Hematopoietic multipotent progenitor cell treated with erythropoietin and hydrocortisone succinate and interleukin-3 and kit ligand, for 8 days (in vitro differentiated cells): ENCODE results near the gene GNG12.

Experiments used
- DNase-seq: peaks from one replicate; pipeline ENCODE4 v3.0.0-alpha.2; 2015

The GNG12 gene

DNA sequence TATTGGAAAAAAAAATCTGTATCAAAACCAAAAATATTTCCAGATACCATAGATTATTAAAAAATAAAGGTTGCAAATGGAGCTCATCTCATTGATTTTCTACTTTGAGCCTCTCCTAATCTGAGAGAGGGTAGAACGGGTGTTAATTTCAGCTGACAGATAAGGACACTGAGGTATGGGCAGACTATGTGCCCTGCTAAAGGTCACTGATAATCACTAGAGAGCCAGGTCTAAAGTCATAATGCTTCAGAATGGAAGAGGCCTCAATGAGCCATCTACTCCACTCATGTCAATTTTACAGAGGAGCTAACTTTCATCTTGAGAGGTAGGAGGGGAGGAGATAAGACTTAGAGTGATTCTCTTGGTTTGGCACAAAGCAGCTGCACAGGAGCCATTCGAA, 21.0 kb downstream of the GNG12 start:
- DNase-seq, result no peak

DNA sequence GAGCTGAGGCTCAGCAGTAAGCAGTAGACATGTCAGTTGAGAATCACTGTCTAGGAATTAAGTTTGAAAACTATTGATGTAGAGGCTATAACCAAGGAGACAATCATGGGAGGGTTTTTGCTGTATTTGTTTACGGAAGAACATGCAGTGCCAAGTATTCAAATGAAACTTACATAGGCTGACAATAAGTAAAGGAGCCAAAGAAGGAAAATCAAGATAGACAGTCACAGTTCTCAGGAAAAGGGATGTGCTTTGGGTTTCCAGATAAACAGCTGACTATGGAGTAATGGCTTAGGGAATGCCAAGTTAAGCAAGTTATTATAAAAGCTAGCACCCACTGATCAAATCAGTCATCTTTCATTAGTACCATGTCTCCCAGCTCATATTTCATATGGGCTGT, 21.5 kb downstream of the GNG12 start:
- DNase-seq, result no peak

DNA sequence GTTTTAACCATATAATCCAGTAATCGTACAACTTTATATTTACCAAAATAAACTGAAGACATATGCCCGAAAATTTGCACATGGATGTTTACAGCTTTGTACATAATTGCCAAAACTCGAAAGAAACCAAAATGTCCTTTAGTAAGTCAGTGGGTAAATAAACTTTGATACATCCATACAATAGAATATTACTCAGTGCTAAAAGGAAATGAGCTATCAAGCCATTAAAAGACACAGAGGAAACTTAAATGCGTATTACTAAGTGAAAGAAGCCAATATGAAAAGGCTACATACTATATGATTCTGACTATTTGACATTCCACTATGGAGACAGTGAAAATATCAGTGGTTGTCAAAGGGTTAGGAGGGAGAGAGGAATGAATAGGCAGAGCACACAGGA, 23.4 kb downstream of the GNG12 start:
- DNase-seq, result no peak

DNA sequence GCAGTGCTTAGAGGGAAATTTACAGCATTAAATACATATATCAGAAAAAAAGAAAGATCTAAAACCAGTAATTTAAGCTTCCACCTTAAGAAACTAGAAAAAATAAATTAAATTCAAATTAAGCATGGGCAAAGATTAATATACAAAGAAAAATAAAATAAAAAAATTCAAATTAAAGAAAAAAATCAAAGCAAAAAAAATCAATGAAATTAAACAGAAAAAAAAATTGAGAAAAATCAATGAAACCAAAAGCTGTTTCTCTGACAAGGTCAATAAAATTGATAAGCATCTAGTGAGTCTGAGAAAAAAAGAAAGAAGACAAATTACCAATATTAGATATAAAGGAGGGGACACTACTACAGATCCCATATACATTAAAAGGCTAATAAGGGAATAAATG, 26.0 kb downstream of the GNG12 start:
- no peak for DNase-seq

DNA sequence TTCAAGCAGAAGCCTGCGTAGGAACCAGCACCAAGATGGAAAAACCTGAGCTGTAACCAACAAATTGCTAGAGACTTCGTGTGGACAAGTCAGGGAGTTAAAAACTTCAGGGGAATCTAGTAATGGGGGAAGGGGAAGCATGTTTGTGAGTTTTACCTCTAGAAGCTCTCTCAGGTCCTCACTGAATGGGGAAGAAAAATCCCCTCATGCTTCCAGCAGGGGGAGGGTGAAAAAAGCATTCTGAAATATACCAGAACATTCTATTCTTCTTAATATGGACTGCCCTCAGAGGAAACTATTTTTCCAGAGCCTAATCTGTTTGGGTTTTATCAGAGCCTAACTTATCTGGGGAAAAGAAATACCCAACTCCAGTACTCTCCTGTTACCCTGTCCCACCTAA, 28.6 kb downstream of the GNG12 start:
- DNase-seq, result no peak

DNA sequence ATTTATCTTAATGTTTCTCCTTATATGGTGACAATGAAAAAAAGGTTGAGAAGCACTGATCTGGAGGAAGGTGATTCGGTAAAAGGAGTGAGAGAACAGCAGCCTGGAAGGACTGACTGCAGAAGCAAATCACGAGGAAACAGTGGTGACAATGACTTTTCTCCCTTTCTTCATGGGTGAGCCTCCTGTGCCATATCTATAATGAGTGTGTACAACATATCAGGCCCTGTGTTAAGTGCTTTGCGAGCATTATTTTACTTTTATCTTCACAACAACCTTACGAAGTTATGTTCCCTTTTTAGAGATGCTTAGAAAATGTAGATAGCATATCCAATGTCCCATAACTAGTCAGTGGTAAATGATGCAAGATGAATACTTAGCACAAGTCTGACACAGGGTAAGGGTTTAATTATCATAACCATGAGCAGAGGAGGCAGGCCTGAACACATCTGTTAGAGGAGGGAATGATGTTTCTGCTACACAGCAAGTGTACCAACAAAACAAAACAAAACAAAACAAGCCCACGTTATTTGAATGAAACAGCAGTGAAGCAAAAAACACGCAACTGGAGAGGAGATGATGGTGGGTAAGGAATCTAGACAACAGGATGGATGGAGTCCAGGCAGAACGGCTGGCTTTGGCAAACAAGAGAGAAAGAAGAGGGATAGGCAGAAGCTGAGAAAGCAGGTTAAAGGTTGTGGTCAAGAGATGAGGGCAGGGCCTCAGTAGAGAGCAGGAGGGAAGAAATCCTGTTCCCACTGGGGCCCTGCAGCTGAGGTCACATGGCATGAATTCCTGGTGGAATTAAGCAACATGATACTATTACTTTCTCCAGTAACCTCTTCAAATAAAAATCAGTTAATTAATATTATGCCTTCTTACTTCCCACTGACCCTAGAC, 29.6 kb downstream of the GNG12 start:
- DNase-seq, result no peak

DNA sequence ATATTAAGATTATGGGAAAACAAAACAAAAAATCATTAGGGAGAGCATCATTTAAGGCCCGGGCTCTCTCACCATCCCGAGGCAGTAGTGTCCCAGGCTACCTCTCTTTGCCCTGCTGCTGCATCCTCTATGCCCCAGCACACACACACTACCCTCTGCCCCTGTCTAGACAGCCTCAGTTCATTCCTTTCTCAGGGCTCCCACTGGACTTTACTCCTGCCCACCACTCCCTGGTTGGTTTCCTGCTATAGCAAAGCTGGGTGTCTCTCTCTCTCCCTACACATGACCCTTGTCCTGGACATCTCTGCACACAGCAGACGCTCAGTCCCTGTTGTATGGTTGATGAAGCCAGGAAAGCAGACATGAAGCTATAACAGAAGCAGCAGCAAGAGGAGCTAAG, 30.7 kb downstream of the GNG12 start:
- DNase-seq, result no peak

DNA sequence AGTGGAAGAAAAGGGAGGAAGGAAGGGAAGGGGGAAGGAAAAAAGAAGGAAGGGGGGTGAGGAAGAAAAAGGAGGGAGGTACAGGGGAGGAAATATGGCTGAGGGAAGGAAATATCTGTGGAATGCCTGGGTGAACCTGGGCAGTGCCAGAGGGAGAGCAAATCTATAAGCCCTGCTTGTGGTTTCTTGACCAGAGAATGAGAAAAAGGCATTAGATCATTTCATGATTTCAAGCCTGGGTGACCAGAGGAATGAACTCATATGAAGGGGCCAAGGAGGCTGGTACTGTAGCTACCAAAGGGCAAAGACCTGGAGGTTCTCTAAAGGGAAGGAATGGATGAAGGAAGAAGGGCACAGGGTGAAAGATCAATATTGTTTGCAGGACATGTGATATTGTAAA, 31.4 kb downstream of the GNG12 start:
- DNase-seq, result no peak

DNA sequence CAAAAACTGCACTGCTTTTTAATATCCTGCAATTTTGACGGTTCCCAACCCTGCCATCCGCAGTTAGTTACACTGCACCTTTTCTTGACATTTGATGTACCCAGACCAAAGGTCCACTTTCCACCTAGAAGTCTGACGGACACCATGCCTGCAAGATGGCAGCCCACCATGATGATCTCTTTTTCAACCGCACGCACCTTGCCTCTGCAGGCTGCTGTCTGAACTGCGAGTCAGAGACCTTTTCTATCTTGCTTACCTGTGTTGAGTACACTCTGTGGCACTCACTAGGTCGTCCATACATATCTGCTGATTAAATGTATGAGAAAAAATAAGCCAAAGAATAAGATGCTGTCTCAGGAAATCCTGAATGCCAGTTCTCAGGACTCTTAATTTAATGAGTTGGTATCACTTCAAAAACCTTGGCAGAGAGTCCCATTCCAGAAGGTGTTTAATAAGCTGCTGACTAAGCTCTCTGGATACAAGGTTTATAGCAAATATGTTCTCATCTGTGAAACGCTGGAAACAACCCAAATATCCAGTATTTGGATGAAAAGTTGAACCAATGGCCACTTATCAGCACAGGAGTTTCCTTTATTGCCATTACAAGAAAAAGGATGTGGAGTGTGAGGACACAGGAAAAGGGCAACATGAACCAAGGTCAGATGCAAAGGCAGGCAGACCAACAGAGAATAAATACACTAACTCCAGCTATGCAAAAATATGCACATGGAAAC, 37.9 kb downstream of the GNG12 start:
- DNase-seq, result no peak

DNA sequence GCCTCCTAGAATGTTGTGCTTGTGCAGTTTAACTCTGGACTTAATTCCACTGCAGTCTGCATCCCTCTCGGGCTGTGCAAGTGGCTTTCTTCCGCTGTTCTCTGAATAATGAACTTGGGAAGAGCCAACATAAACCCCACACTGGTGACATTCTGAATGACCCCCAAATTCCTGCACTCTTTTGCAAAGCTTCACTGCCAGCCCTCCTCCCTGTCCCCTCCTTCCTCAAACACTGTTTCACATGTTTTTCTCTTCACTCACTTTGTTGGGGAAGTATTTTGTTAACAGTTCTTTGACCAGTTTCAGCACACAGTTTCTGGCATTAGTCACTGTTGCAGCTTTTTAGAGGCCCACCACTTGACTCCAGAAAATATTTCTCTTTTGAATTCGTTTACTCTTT, 39.7 kb downstream of the GNG12 start:
- no peak for DNase-seq

DNA sequence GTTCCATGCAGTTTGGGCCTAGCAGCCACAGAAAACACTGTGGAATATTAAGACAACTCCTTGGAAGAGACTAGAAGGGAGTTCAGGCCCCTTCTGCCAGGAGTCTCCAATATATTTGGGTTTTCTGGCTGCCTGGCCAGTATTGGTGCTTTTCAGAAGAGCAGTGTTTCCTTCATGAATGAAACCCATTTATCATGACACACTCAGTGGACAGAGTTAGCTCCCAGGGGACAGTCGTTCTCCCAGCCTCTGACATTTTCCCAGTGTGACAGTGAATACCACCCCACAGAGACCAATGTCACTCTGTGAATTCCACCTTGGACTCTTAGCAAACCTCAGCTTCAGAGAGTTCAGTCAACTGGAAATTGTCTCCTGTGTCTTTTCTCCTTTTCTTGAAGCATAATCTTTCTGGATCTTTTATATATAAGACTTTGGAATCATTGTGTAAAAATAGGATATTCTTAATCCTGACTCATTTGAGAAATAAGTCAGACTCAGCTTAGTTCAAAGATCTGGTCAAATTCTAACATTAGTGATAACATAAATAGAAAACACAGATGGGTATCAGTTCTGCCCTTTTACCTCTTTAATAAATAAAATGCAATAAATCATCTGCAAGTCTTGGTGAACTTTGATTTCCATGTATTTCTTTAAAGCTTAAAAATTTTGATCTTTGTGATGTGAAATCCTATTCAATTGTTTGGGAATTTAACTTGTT, 40.4 kb downstream of the GNG12 start:
- DNase-seq, result no peak

DNA sequence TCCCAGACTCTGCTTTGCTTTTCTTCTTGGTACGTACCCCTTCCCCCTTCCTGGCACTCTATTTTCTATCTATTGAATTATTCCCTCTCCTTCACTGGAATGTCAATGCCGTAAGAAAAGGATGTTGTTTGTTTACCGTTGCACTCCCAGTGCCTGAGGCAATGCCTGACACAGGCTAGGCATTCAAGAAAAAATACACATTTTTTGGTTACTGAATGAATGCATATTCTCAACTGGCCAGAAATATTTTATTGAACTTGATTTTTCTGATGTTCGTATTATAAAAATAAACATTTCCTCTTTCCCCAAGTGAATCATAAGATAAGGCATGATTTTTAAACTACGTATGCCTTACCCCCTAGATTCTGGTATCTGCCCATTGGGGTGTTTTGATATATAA, 41.2 kb downstream of the GNG12 start:
- DNase-seq, result no peak

DNA sequence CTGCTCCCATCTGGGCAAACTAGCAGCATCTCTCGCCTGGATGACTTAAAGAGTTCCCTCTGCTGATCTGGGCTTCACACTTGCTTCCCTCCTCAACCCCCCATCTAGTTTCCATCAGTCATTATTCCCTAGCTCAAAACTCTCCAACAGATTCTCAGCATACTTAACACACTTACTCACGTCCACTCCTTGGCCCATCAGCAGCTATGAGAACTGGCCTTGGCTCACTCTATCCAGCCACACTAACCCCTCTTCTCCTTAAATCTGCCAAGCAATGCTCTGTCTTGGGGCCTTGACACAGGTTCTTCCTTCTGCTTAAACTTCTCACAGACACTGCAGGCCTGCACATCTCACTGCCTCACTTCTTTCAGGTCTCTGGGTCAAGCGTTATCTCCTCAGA, 41.6 kb downstream of the GNG12 start:
- DNase-seq, result no peak

DNA sequence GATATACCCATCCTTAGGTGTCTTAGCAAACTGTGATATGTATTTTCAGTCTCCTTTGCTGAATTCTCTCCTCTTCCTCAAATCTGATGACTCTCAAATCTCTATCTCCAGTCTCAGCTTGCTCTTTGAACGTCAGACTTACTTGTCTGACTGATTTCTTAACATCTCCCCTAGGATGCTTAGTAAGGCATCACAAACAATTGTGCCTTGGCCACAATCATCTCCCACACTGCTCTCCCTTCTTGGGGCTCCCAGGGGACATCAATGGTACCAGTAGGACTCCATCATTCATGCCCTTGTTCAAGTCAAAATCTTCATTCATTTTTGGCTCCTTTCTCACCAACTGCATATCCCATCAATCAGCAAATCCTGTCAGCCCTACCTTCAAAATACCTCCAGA, 42.0 kb downstream of the GNG12 start:
- DNase-seq, result no peak

DNA sequence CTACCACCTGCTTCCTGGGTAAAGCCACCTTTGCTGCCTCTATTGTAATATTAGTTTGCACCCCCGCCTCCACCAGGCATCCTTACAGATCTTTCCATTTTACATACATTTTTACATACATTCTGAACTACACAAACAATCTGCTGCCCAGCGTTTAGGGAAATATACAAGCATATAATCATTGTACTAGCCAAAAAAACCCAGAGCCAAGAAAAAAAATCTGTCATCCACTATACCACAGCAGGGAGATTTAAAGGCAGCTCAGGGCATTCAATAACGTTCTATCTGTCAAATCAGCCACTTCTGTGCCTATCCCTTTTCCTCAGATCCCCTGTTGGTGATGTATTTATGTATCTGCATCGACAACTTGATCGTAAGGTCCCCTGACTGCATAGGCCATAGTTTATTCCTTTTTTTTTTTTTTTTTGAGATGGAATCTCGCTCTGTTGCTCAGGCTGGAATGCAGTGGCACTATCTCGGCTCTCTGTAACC, 43.0 kb downstream of the GNG12 start:
- DNase-seq, result no peak

DNA sequence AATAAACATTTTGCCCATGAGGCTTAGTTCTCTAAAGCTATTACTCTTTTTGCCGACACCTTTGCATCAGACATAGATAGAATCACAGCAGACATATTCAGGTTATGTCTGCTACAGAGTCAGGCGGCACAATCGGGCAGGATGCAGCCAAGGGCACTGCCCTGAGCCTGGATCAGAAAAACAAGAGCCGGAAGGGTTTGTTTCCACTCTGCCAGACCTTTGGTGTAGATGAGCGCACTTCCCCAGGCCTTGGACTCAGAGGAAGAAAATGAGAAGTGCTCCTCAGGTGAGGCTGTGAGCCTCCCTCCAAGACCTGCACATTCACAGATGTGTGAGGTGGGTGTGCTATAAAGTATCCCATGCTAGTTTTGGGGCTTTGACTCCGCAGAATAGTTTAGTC, 43.7 kb downstream of the GNG12 start:
- DNase-seq, result no peak

DNA sequence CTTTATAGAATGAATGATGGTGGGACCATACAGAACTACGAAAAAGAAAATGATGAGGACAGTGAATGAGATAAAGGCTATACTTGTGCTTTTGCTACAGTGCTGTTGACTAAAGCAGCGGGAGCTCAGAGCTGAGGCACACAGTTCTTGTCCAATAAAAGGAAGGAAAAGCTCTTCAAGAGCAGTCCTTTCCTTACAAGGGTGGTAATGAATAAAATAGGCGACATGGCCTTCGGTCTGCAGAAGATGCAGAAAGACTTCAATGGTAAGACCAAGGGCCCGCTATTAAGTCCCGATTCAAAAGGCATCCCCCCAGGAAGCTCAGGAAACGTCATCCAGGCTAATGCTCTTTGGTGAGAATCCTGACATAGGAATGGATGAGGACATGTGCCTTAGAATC, 44.4 kb downstream of the GNG12 start:
- no peak for DNase-seq

DNA sequence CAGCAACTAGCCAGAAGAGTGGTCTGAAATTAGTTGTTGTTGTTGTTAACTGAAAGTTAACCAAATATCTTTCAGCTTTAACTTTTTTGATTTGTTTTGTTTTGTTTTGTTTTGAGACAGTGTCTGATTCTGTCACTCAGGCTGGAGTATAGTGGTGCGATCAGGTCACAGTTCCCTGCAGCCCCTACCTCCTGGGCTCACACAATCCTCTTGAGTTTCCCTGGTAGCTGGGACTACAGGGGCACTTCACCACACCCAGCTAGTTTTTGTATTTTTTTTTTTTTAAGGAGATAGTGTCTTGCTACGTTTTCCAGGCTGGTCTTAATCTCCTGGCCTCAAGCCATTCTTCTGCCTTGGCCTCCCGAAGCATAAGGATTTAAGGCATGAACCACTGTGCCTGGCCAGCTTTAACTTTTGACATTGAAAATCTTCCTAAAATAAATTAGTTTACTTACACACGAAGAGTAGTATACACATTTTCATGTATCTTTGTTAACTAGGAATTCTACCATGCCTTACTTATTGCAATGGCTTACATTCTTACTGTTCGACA, 45.0 kb downstream of the GNG12 start:
- DNase-seq, result no peak

DNA sequence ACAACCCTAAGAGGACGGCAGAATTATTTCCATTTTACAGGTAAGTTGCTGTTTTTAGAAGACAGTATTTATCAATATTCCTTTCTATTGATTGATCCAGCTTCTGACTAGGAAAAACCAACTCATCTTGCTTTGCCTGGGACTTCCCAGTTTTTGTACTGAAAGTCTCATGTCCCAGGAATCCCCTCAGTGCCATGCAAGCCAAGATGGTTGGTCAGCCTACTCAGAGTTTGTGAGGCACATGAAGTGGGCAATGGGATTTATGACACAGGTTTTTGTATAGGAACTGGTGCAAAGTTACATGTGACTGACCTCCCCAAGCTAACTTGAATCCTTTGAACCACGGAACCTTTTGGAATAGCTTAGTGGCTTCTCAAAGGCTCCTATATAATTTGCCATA, 45.5 kb downstream of the GNG12 start:
- DNase-seq, result no peak

DNA sequence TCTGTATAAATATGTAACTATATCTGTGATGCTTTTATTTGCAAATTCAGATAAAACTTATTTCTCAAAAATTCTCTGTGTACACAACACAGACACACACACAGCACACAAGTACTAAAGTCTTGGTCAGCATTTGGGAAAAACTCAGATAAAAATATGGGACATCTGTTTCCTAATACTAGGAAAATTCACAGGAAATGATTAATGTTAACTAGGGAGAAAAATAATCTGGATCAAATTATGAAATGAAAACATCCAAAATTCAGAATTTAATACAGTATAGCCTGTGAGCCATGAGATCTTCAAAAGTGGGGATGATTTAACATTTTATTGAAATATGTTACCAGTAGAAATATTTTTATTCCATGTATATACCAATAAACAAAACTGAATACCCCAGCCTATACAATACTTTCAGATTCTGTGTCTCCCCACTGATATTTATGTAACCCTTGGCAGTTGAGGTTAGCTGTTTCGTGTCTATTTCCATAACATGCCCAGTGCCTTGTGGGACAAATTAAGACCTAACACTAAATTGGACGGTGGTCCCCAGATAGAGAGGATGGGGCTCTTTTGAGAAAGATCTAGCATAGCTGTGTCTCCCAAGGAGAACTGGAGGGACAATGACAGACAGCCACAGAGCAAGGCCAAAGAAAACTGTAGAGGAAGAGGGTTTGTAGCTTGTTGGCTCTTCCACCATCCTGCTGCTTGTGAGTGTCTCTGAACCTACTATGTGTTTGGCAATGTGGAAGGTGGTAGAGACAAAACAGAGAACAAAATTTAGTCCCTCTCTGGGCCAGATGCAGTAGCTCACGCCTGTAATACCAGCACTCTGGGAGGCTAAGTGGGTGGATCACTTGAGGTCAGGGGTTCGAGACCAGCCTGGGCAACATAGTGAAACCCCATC, 47.2 kb downstream of the GNG12 start:
- DNase-seq, result no peak

DNA sequence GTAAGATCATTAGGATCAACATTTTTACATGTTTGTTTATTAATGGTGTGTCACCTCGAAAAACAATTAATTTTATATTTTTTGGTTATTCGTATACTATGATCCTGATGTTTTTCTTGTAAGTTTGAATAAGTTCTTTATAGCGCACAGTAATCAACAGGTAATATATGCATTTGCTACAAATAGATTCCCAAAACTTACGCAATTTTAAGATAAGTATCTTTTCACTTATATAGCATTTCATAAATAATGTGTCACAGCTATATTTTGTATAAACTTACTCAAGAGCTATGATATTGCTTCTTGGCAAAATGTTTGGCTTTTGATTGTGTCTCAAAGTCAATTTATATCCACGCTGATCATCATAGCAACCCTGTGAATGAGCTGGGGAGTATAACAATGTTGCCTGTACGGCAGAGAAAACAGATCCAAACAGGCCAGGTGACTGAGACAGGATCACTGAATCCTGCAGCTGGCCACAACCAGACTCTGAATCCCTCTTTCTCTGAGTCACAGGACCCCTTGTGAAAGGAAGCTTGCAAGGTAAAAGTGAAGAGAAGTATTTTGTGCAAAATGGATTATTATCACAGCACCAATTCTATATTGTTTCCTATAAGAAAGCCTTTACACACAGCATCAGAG, 48.6 kb downstream of the GNG12 start:
- DNase-seq, result no peak

DNA sequence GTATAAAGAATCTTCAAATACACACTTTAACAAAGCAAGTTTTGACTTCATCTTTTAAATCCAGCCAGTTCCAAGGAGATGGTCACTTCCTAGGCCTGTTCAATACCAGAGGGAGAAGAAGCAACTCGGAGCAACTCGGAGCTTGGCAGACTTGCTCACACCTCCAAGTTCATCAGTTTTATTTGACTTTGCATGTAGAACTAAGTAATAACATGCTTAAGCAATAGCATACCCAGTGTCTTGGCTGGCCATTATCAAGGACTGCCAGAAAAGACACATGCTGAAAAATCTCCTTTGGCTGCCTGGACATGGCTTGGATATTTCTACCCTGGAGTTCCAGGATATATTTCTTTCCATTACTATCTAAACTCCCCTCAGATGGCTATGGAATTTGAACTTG, 52.6 kb downstream of the GNG12 start:
- DNase-seq, result no peak
